ENCODE measurements around the gene TSEN34.

TSEN34 gene

DNA sequence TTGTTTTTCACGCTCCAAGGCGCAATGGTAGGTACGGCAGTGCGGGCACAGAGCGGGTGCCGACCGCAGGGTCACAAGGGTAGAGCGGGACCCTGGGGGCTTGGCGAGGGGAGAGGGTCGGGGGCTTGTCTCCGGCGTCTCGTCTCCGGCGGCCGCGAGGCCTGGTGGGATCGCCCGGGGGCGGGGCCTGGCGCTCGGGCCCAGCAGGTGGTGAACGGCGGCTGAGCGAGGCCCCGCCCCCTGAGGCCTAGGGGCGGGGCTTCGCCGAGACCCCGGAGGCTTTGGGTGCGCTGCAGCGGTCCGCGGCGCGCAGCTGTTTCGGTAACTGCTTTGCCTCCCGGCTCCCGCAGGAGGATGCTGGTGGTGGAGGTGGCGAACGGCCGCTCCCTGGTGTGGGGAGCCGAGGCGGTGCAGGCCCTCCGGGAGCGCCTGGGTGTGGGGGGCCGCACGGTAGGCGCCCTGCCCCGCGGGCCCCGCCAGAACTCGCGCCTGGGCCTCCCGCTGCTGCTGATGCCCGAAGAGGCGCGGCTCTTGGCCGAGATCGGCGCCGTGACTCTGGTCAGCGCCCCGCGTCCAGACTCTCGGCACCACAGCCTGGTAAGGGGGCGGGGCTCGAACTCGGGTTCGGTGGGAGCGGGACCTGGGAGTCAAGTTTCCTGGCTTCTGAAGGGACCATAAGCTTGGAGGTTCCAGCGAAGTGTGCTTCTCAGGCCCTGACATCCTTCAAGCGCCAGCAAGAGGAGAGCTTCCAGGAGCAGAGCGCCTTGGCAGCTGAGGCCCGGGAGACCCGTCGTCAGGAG, at the start of gene TSEN34:
Gene TSEN34 (plus strand): TSS at position 298 of the 800 bp plus-strand sequence. CDS start 57 bp downstream, at position 355.
- no peak for DNase-seq (ENCODE audit: low read depth)

DNA sequence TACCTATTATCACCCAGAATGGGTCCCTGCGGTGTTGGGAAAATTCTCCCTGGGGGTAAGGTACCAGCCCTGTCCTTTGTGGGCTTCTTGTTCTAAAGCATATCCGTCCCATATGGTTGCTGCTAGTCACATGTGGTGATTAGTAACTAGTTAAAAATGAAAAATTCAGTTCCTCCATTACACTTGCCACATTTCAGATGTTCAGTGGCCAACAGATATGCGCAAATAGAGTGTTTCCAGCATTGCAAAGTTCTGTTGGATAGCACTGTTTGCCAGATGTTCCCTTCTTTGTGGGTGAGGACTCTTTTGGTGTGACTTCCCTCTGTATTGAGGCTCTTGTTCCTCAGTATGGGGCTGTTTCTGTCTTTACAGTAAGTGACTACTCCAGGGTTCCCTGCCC, 49.8 kb upstream of the TSEN34 start:
- no peak for DNase-seq (ENCODE audit: low read depth)

DNA sequence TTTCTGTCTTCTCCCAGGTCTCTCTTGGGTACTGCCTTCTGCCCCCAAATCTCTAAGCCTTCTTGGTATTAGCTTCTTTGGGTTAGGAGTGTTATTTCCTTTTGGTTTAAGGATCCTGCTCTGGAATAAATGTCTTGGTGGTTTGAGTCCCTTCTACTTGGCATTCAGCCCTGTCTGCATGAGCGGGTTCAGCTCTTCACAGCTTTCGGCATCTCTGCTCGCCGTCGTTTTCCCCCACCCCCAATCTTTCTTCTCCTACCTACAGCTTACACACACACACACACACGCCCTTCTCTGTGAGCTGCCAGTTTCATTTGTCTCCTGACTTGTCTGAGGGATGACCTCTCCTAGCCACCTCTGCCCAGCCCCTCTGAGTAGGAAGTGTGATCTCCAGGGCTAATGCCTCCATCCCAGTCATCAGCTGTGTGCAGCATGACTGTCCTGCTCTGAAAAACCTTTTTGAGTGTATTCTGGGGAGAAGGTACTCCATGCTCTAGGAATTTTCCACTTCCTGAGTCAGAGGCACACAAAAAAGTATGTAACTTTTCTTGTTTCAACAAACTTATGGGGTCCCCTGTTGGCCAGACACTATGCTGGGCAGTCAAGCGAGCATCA, 48.8 kb upstream of the TSEN34 start:
- DNase-seq (ENCODE audit: low read depth): no peak

DNA sequence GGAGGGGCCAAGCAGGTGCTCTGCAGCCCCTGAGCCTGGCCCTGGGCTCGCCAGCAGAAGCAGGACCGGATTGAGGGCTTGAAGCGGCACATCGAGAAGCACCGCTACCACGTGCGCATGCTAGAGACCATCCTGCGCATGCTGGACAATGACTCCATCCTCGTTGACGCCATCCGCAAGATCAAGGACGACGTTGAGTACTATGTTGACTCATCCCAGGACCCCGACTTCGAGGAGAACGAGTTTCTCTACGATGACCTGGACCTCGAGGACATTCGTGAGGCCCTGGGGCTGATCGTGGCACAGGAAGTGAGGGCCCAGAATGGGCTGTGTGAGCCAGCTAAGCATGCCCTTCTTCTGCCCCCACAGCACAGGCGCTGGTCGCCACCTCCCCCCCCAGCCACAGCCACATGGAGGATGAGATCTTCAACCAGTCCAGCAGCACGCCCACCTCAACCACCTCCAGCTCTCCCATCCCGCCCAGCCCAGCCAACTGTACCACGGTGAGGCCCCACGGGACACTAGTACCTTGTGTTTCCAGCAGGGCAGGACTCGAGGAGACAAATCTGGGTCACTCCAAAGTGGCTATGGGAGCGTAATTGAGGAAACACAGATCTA, 45.5 kb upstream of the TSEN34 start:
- DNase-seq (ENCODE audit: low read depth): no peak

DNA sequence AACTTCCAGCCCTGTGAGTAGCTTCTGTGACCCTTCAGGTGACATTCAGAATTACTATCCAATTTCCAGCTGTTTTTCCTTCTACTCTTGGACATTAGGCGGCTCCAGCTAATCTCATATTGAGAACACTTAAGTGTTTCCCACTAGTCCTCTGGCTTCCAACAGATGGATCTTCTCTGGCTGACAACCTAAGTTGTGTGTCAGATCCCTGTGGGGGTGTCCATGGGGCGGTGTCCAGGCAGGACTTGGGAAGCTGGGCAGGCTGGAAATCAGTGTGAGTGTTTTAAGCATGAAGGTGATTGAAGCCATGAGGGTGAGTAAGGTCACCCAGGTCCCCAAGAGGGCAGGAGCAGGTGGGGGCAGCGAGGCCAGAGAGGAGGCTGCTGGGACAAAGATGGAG, 43.4 kb upstream of the TSEN34 start:
- no peak for DNase-seq (ENCODE audit: low read depth)

DNA sequence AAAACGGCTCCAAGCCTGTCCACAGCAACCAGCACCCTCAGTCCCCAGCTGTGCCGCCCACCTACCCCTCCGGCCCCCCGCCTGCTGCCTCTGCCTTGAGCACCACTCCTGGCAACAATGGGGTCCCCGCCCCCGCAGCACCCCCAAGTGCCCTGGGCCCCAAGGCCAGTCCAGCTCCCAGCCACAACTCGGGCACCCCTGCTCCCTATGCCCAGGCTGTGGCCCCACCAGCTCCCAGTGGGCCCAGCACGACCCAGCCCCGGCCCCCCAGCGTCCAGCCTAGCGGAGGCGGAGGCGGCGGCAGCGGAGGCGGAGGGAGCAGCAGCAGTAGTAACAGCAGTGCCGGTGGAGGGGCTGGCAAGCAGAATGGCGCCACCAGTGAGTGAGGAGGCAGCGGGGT, 43.0 kb upstream of the TSEN34 start:
- DNase-seq (ENCODE audit: low read depth): no peak

DNA sequence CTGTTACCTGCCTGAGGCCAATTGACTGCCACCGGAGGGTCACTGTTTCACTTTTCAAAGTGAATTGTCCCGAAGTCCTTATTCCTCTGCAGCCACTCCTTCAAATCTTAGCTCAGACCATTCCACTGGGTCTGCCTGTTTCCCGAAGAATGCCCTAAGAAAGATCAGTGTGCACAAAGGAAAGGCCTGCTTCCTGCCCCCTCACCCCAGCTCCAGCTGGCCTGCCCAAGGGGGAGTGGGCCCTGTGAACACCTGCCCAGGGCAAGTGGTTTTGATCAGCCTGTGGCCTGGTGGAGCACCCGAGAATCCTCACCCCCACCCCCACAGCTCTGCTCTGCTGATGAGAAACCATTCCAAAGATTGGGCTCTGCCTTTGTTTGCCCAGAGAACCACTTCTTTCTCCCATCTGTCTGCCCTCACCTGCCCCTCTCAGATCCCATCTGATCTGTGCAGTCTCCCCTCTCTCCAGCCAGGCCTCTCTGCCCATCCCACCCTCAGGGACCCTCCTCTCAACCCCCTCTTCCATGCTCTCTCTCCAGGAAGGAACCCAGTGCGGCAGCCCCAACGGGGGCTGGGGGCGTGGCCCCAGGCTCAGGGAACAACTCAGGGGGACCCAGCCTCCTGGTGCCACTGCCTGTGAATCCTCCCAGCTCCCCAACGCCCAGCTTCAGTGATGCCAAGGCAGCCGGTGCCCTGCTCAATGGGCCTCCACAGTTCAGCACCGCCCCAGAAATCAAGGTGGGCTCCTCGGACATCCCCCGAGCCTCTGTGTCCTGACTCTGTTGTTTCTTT, 41.9 kb upstream of the TSEN34 start:
- no peak for DNase-seq (ENCODE audit: low read depth)

DNA sequence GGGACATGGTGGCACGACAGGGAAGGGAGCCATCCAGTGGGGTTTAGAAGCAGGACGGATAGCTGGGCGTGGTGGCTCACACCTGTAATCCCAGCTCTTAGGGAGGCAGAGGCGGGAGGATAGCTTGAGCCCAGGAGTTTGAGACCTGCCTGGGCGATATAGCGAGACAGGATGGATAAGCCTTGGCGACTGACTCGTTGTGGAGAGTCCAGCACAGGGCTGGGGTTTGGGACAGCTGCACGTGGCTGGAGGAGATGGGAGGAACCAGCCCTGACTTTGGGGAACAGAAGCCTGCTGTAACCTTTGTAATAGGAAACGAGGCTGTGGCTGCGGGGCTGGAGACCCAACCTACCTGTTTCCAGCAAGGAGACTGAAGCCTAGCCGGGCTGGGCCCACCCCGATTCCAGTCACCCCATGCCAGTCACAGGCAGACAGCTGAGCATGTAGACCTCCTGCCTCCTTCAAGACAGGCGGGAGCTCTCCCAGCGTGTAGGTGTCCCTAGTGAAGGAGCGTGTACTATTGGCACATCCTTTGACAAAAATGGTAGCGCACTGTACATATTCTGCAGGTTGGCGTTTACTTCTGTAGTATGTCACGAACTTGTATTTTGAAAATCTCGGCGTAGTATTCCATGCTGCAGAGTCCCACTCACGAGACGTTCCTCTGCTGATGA, 39.6 kb upstream of the TSEN34 start:
- no peak for DNase-seq (ENCODE audit: low read depth)

DNA sequence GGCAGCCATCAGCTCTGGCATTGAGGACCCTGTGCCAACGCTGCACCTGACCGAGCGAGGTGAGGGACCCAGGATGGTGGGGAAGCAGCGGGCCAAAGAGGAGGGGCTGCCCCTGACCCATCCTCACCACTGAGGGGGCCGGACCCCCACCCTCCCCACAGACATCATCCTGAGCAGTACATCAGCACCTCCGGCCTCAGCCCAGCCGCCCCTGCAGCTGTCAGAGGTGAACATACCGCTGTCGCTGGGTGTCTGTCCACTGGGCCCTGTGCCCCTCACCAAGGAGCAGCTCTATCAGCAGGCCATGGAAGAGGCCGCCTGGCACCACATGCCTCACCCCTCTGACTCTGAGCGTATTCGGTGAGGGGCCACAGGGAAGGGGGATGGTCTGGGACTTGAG, 38.8 kb upstream of the TSEN34 start:
- no peak for DNase-seq (ENCODE audit: low read depth)

DNA sequence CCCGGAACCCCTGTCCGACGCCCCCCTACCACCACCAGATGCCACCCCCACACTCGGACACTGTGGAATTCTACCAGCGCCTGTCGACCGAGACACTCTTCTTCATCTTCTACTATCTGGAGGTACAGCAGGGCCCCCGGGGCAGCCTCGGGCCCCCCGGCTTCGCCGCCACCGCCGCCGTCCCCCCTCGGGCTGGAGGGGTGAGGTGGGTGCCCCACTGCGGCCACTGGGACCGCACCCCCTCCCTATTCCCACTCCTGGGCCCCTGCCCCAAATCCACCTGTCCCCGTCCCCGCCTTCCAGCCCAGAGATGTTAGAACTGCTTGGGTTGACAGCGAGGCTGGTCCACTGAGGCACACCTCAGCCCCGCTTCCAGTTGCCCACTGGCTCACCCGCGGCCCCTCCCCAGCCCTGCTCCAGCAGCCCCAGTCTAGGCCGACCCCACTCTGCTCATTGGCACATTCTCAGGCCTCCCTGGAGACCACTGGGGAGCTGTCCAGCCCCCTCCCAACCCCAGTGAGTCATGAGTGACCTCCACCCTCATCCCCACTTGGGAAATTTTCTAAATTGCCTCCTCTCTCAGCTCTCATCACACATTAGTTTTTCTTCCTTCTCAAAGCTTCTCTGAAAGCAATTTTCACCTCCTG, 38.1 kb upstream of the TSEN34 start:
- DNase-seq (ENCODE audit: low read depth): no peak

DNA sequence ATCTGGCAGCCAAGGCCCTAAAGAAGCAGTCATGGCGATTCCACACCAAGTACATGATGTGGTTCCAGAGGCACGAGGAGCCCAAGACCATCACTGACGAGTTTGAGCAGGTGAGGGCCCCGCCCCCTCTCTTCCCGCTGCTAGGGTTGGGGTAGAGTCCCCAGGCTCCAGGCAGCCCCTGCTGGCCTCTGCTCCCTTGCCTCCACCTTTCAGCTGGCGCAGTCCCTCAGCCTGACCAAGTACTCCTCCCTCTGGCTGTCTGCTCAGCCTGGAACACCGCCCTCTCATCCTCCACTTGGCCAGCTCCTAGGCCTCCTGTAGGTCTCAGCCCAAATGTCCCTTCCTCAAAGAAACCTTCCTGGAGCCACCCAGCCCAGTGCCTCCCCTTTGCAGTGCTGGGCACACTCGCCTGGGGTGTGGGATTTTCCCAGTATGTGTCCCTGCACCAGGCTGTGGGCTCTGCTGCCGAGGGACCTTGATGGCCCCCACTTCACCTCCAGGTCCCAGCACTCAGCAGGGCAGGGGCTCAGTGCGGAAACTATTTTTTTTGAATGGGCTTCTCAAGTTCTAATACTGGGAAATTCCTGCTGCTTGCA, 37.3 kb upstream of the TSEN34 start:
- no peak for DNase-seq (ENCODE audit: low read depth)

DNA sequence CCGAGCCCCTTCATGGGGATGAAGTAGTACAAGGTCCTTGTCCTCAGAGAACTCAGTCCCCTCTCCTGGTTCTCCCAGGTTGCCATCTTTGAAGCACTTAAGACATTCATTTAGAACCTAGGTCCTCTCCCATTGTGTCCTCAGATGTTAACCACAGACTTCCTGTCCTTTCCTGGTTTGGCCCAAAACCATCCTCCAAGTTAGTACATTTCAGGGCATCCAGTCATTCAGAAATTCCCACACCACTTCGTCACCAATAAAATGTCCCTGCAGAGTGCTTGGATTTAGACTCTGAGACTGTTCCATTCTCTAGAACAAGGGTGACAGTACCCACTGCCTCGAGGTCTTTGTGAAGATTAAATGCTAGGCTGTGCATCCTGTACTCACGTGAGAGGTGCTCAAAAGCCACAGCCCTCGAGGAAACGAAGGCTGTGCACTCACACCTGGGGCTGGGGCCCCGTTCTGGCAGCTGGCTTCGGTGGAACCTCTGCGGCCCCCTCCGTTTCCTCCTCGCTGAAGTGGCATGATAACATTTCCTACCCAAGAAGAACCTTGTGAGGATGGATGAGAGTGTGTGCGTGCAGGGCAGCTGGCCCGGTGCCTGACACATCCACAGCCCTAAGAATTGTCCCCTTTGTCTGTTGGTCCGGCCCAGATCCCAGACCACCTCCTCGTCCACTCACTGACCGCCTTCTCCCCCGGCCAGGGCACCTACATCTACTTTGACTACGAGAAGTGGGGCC, 36.3 kb upstream of the TSEN34 start:
- DNase-seq (ENCODE audit: low read depth): no peak

DNA sequence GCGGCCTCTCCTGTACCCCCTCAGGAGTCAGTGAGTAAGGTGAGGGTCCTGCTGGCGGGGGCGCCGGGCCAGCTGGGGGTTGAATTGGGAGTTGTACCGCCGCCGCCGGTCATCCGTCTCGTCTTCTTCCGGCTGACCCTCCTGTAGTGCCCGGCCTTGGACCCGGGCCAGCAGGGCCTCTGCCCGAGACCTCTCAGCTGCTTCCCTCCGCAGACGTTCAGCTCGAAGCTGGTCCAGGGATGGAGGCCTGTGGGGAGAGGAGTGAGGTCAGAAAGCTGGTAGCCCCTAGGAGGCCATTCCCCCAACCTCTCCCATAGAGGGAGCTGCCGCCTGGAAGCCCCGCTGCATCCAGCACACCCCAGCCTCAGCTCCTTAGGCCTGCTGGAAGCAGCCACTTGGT, 35.4 kb upstream of the TSEN34 start:
- DNase-seq (ENCODE audit: low read depth): no peak

DNA sequence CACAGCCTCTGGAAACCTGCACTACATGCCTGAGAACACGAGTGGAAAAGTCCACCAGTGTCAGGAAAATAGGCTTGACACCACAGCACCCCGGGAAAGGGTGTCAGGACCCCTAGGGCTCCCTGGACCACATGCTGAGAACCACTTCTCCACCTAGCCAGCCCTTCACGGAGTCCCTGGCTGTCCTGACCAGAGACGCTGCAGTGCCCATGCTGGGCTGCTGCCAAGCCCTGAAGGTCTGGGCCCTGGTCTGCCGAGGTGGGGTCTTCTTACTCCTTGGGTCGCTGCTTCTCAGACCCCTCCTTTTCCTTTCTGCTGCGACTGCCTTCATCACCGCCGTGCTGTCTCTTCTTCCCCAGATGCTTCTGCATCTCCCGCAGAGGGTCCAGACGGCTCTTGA, 34.6 kb upstream of the TSEN34 start:
- no peak for DNase-seq (ENCODE audit: low read depth)

DNA sequence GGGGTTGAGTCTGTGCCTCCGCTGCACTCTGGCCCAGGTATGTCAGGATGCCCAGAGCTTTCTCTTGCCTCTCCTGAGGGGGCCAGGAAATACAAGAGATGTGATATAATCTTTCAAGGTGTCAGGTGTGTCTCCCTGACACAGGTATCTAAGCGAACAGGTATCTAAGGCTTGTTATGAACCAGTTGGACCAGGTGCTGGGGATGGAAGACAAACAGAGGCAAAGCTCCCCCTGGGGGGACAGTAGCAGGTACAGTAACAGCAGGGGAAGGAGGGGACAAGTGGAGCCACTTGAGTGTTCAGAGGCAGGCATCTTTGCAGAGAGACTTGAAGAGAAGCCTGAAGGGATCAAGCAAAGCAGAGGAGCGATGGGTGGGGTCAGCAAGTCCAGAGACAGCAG, 34.2 kb upstream of the TSEN34 start:
- DNase-seq (ENCODE audit: low read depth): no peak

DNA sequence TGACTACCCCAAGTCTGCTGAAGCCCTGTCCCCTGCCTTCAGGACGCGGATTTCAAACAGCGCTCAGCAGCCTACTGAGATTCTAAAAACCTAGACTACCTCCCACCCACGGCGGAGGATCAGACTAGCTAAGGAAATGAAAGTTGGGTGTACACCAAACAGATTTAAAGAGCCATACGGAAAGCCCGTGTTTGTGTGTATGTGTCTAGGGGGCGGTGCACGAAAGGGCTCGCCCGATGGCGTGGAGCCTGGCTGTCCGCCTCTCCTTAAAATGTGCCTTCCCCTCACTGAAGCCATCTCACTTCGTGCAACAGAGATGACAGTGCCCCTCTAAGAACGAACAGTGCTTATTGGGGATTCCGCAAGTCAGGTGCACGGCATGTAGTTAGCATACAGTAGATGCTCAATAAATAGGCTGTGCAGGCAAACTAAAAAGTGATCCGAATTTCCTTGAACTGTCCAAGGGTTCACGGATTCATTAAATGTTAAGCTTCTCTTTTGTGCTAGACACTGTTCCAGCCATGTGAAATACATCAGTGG, 32.2 kb upstream of the TSEN34 start:
- DNase-seq (ENCODE audit: low read depth): no peak

DNA sequence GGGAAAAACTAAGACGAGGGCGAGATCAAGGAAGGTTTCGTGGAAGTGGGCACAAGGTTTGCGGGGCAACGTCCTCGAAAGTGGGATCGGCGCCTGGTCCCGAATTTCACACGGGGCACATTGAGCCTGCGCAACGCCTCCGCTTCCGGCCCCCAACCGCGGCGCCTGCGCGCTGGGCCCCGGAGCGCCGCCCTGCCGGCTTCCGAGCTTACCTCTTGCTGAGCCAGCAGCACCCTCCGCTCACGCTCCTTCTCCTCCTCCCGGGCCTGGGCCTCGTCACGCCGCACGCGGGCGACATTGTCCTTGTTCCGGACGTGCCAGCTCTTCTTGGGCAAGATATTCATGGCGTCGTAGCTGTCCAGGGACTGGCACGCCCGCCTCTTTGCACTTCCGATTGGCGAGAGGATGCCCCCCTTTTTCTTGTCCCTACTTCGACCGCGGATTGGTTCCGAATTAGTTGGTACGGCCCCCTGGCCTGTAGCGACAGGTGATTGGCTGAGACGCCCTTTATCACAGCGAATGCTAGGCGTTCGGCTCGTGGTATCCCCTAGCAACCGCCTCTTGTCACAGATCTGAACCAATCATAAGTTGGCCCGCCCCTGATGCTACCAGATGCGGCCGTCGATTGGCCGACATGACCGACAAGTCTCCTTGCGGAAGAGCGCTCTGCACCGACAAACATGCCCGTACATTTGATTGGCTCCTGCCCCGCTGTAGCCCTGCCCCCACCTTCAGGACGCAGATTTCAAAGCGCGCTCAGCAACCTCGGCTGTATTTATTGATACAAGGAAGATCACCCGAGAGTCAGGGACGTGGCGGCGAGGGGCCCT, 31.5 kb upstream of the TSEN34 start, which contains the start of gene LENG1:
Gene LENG1 (minus strand): TSS at position 370 of the 830 bp plus-strand sequence. CDS start 26 bp downstream, at position 344.
- DNase-seq (ENCODE audit: low read depth): peak; percentile 100

DNA sequence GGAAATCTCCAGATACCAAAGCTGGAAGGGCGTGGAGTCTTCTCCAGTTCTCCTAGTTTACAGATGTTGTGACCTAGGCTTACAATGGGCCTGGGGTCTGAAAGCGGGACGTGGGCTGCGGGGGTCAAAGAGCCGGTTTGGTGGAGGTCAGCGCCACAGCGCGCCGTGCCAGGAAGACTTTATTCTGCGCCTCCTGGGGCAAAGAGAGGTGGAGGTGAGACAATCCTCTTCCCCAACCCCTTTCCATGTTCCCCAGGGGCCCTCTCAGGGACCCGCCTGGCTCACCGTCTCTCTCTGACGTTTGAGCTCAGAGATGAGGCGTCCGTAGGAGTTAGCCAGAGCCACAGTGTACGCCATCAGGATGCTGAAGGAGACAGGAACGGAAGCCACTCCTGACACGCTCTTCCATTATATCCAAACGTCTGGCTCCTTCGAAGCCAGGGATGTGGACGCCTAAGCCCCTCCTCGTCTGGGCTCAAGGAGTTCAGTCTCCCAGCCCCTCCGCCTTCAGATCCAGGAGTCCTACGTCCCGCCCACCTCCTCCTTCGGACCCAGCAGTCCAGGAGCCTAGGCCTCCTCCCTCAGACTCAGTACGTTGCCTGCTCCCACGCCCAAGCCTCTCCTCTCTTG, 30.8 kb upstream of the TSEN34 start:
- DNase-seq (ENCODE audit: low read depth): no peak

DNA sequence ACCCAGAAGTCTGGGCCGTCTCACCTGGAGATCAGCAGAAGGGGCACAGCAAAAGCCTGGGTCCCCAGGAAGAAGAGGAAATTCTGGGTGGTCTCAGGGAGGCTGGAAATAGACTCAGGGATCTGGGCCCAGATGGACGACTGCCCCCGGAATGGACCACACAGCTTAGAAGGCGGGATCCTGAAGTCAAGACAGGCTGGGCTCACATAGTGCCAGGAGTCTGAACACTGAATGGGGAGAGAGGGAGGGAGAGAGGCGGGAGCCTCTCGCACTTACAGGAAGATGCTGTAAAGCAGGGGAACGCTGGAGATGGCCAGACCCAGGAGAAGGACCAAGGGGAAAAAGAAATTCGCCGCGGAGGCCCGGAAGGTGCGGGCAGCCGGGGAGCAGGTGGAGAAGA, 30.3 kb upstream of the TSEN34 start:
- no peak for DNase-seq (ENCODE audit: low read depth)

Measured in non-pigmented ciliary epithelial cell (primary cell).